Left lung (tissue), 10 donors: ENCODE results near the gene CASK. TPM values are rescaled to one million over a fixed set of nuclear protein-coding genes. Genes with fewer than 3 reads are reported as not detected.
"Not testable (repeated sequence)": the region's sequence is repeated elsewhere in the genome, so short reads cannot be mapped to it uniquely, and the experiment has no call there.

Experiments
- ATAC-seq: fragments of 200-7000 bp; cut with Tn5 transposase; one replicate; pipeline ENCODE4 v1.9.1; 2020; ENCODE audit warnings: moderate library complexity
- DNase-seq, 4 donors: peaks; one replicate each; pipeline ENCODE4 v3.0.0-alpha.2; 2013 to 2020
- H3K27ac ChIP-seq, 2 donors: fragments of 200-600 bp; sonication (generic) in 1 of 2; one replicate each; pipeline versions ENCODE4 v1.5.0 to v1.8.0; 2020 to 2021
- H3K27me3 ChIP-seq, 2 donors: fragments of 200-600 bp; sonication (generic) in 1 of 2; one replicate each; pipeline versions ENCODE4 v1.5.0 to v1.8.0; 2020 to 2021
- H3K36me3 ChIP-seq, 2 donors: fragments of 200-600 bp; sonication (generic) in 1 of 2; one replicate each; pipeline versions ENCODE4 v1.5.0 to v1.8.0; 2020 to 2021
- H3K4me1 ChIP-seq, 2 donors: fragments of 200-600 bp; one replicate each; pipeline ENCODE4 v1.8.0; 2021
- H3K4me3 ChIP-seq, 2 donors: fragments of 200-600 bp; sonication (generic) in 1 of 2; one replicate each; pipeline versions ENCODE4 v1.5.0 to v1.8.0; 2020 to 2021; ENCODE audit warnings: mild to moderate bottlenecking in 1 of 2
- H3K9me3 ChIP-seq, 2 donors: fragments of 200-600 bp; sonication (generic) in 1 of 2; one replicate each; pipeline versions ENCODE4 v1.5.0 to v1.8.0; 2020 to 2021
- CTCF ChIP-seq, 2 donors: fragments of 200-600 bp; sonication (generic) in 1 of 2; IDR thresholded peaks; one replicate each; pipeline versions ENCODE4 v1.5.0 to v1.8.0; 2021; ENCODE audit warnings: antibody characterized with exemption in 2 of 2
- intact Hi-C, 2 donors: fragments of 100-400 bp; cut with DNase I; formaldehyde crosslinking; loops; one replicate each; pipeline versions ENCODE4 v1.11.2 to v1.14.2; 2022
- polyA plus RNA-seq, 6 donors: library from polyadenylated mRNA; unstranded; fragments of 120-200 nt; gene quantifications; one replicate each; pipeline ENCODE4 v1.2.1, GENCODE V29; 2013; ENCODE audit not compliant: insufficient read length in 6 of 6
- total RNA-seq, 2 donors: library from RNA; stranded (reverse); fragmentation: NEBNext Ultra II Directional; extraction: Animal tissue kit (Norgen Biotek cat#: 25700); gene quantifications; one replicate each; pipeline ENCODE4 v1.2.1, GENCODE V29; 2021
- donor health status: DM: no; HTN: yes; CAD: no.
- donor health status: DM: no; HTN: no; CAD: no.

Gene CASK
- total and polyA plus RNA-seq, 8 donors, result 48.2 to 70.7 (median 56.9) TPM

GRCh38 chrX:41616935-41617334, 306.4 kb downstream of the CASK start:
- Histone ChIP-seq H3K27ac (no peak overlapping the region), H3K4me3 (no peak overlapping the region), H3K4me1 (no peaks in the 10 kb centered on the region), H3K9me3 (no peaks in the 10 kb centered on the region), H3K27me3 (no peaks in the 10 kb centered on the region), H3K36me3 (no peaks in the 10 kb centered on the region)
- DNase-seq, result no peak
- no peak for ATAC-seq
- TF ChIP-seq CTCF (IDR thresholded peaks at IDR 0.05), result no peak
- intact Hi-C loops, result no loop called here

- TF ChIP-seq CTCF (IDR thresholded peaks at IDR 0.05), result no peak
- DNase-seq, result no peak
- H3K9me3 ChIP-seq, result no peaks in the 10 kb centered on the region
- ATAC-seq, result no peak
- no peak overlapping the region for H3K27ac ChIP-seq
- intact Hi-C loops, result no loop called here
- no peaks in the 10 kb centered on the region for H3K27me3 ChIP-seq
- no peak overlapping the region for H3K4me3 ChIP-seq
- no peaks in the 10 kb centered on the region for H3K4me1 ChIP-seq
- H3K36me3 ChIP-seq, result no peaks in the 10 kb centered on the region
These were observed 307.1 kb downstream of the CASK start for GRCh38 chrX:41616255-41616654.

GRCh38 chrX:41608244-41608643, 315.1 kb downstream of the CASK start:
- intact Hi-C loops, result no loop called here
- no peaks in the 10 kb centered on the region for H3K36me3 ChIP-seq
- no peak overlapping the region for H3K4me3 ChIP-seq
- H3K27me3 ChIP-seq, result no peaks in the 10 kb centered on the region
- TF ChIP-seq CTCF (IDR thresholded peaks at IDR 0.05), result no peak
- H3K27ac ChIP-seq, result no peak overlapping the region
- no peaks in the 10 kb centered on the region for H3K9me3 ChIP-seq
- DNase-seq, result no peak
- H3K4me1 ChIP-seq, result no peaks in the 10 kb centered on the region
- no peak for ATAC-seq

GRCh38 chrX:41607264-41607832, 316.0 kb downstream of the CASK start:
- no peak for TF ChIP-seq CTCF (IDR thresholded peaks at IDR 0.05)
- H3K9me3 ChIP-seq, result no peaks in the 10 kb centered on the region
- ATAC-seq, result no peak
- intact Hi-C loops, result no loop called here
- H3K27me3 ChIP-seq, result no peaks in the 10 kb centered on the region
- no peak for DNase-seq
- H3K4me1 ChIP-seq, result no peaks in the 10 kb centered on the region
- no peak overlapping the region for H3K27ac ChIP-seq
- no peaks in the 10 kb centered on the region for H3K36me3 ChIP-seq
- H3K4me3 ChIP-seq, result no peak overlapping the region

- H3K27me3 ChIP-seq, intact Hi-C loops, DNase-seq, H3K27ac ChIP-seq, H3K9me3 ChIP-seq, ATAC-seq, H3K4me3 ChIP-seq, H3K4me1 ChIP-seq, H3K36me3 ChIP-seq: not testable (repeated sequence)
These were observed 317.3 kb downstream of the CASK start for GRCh38 chrX:41606057-41606456.
